Activated B cell treated with CpG ODN at 0.5 μM for 24 hours (primary cell): ENCODE data around the gene GIMAP7. TPM values are rescaled to one million over a fixed set of nuclear protein-coding genes. Genes with fewer than 3 reads are reported as not detected.

Source experiments
- ATAC-seq: fragments of 200-7000 bp; cut with Tn5 transposase; one replicate; pipeline ENCODE4 v1.10.0; 2021; ENCODE audit warnings: low read depth, mild to moderate bottlenecking, moderate library complexity
- CTCF ChIA-PET: fragments of 350-600 bp; sonication (Branson Sonifier 250); formaldehyde crosslinking; loops from one replicate; lab custom pipeline; 2021; ENCODE audit warnings: antibody characterized with exemption; lab: Charles Lee
- POLR2A ChIA-PET: fragments of 350-600 bp; sonication (Branson Sonifier 250); formaldehyde crosslinking; loops from one replicate; lab custom pipeline; 2021; ENCODE audit warnings: antibody characterized with exemption; lab: Charles Lee
- DNase-seq: peaks from one replicate; pipeline ENCODE4 v3.0.0; 2022
- H3K27ac Mint-ChIP-seq: one replicate; pipeline ENCODE4 v1.8.0; 2020; ENCODE audit warnings: mixed read lengths
- H3K27me3 Mint-ChIP-seq: one replicate; pipeline ENCODE4 v1.8.0; 2021; ENCODE audit warnings: mixed read lengths
- H3K36me3 Mint-ChIP-seq: one replicate; pipeline ENCODE4 v1.8.0; 2021; ENCODE audit warnings: low read depth, mixed read lengths
- H3K4me1 Mint-ChIP-seq: one replicate; pipeline ENCODE4 v1.8.0; 2021; ENCODE audit warnings: mixed read lengths
- H3K4me3 Mint-ChIP-seq: one replicate; pipeline ENCODE4 v1.8.0; 2020; ENCODE audit warnings: mild to moderate bottlenecking, mixed read lengths
- H3K9me3 Mint-ChIP-seq: one replicate; pipeline ENCODE4 v1.8.0; 2020; ENCODE audit warnings: mixed read lengths
- intact Hi-C: fragments of 100-400 bp; cut with micrococcal nuclease; formaldehyde crosslinking; loops from one replicate; pipeline ENCODE4 v1.15.1; 2024
- total RNA-seq: library from RNA; stranded (reverse); gene quantifications from 2 replicates; pipeline ENCODE4 v1.2.3, GENCODE V29; 2022
- TF ChIP-seq, protein P1 (sequence below): fragments of 200-600 bp; IDR thresholded peaks from one replicate; pipeline ENCODE4 v1.8.0; 2022; ENCODE audit warnings: antibody characterized with exemption, mild to moderate bottlenecking

Gene GIMAP7
- total RNA-seq, 1 donor from 2014 or later: not detected

GRCh38 chr7:150524018-150524417 lies 9.3 kb downstream of the GIMAP7 start:
- CTCF ChIA-PET: no interaction called here
- Mint-ChIP-seq H3K4me1 (no peaks in the 10 kb centered on the region), H3K9me3 (peaks cover 14% of the 10 kb centered on the region), H3K4me3 (no peak overlapping the region), H3K27me3 (peaks cover 2% of the 10 kb centered on the region), H3K27ac (no peak overlapping the region), H3K36me3 (no peaks in the 10 kb centered on the region)
- DNase-seq: no peak
- ATAC-seq: no peak
- intact Hi-C loops: no loop called here
- POLR2A ChIA-PET: no interaction called here
- TF ChIP-seq, protein P1, sequence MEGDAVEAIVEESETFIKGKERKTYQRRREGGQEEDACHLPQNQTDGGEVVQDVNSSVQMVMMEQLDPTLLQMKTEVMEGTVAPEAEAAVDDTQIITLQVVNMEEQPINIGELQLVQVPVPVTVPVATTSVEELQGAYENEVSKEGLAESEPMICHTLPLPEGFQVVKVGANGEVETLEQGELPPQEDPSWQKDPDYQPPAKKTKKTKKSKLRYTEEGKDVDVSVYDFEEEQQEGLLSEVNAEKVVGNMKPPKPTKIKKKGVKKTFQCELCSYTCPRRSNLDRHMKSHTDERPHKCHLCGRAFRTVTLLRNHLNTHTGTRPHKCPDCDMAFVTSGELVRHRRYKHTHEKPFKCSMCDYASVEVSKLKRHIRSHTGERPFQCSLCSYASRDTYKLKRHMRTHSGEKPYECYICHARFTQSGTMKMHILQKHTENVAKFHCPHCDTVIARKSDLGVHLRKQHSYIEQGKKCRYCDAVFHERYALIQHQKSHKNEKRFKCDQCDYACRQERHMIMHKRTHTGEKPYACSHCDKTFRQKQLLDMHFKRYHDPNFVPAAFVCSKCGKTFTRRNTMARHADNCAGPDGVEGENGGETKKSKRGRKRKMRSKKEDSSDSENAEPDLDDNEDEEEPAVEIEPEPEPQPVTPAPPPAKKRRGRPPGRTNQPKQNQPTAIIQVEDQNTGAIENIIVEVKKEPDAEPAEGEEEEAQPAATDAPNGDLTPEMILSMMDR: no peak

- Mint-ChIP-seq H3K27ac (no peak overlapping the region), H3K4me3 (no peak overlapping the region), H3K4me1 (no peaks in the 10 kb centered on the region), H3K27me3 (peaks cover 16% of the 10 kb centered on the region), H3K9me3 (peaks cover 32% of the 10 kb centered on the region), H3K36me3 (no peaks in the 10 kb centered on the region)
- DNase-seq: no peak
- TF ChIP-seq, protein P1: no peak
- no peak for ATAC-seq
- POLR2A ChIA-PET: no interaction called here
- CTCF ChIA-PET: no interaction called here
- intact Hi-C loops: no loop called here
Measured at GRCh38 chr7:150531704-150532103, 17.0 kb downstream of the GIMAP7 start.

GRCh38 chr7:150538259-150538658 lies 23.6 kb downstream of the GIMAP7 start:
- peaks cover 29% of the 10 kb centered on the region for H3K9me3 Mint-ChIP-seq
- ATAC-seq (no peak), DNase-seq (no peak)
- POLR2A ChIA-PET: no interaction called here
- CTCF ChIA-PET: no interaction called here
- no peaks in the 10 kb centered on the region for H3K4me1 Mint-ChIP-seq
- H3K4me3 Mint-ChIP-seq: no peak overlapping the region
- H3K36me3 Mint-ChIP-seq: peaks cover 2% of the 10 kb centered on the region
- no peak overlapping the region for H3K27ac Mint-ChIP-seq
- TF ChIP-seq, protein P1: no peak
- intact Hi-C loops: no loop called here
- peaks cover 2% of the 10 kb centered on the region for H3K27me3 Mint-ChIP-seq

DNA sequence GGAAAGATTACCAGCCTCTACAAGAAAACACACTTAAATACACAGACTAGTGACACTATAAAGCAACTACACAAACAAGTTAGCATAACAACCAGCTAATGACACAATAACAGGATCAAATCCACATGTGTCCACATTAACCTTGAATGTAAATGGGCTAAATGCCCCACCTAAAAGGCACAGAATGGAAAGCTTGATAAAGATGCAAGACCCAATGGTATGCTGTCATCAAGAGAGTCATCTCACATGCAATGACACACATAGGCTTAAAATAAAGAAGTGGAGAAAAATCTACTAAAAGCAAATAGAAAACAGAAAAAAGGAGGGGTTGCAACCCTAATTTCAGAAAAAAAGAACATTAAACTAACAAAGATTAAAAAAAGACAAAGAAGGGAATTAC lies 38.5 kb downstream of the GIMAP7 start:
- TF ChIP-seq, protein P1: no peak
- peaks cover 31% of the 10 kb centered on the region for H3K9me3 Mint-ChIP-seq
- H3K4me1 Mint-ChIP-seq: no peaks in the 10 kb centered on the region
- no peak overlapping the region for H3K27ac Mint-ChIP-seq
- no peak for ATAC-seq
- ChIA-PET CTCF (no interaction called here), POLR2A (no interaction called here)
- peaks cover 12% of the 10 kb centered on the region for H3K27me3 Mint-ChIP-seq
- no peak for DNase-seq
- no peaks in the 10 kb centered on the region for H3K36me3 Mint-ChIP-seq
- intact Hi-C loops: no loop called here
- no peak overlapping the region for H3K4me3 Mint-ChIP-seq

GRCh38 chr7:150556521-150557138 lies 42.0 kb downstream of the GIMAP7 start:
- TF ChIP-seq, protein P1: no peak
- ATAC-seq: no peak
- CTCF ChIA-PET: no interaction called here

More at GRCh38 chr7:150556521-150557138, 42.0 kb downstream of the GIMAP7 start:
- no peak overlapping the region for H3K4me3 Mint-ChIP-seq
- DNase-seq: no peak
- intact Hi-C loops: no loop called here
- peaks cover 12% of the 10 kb centered on the region for H3K27me3 Mint-ChIP-seq
- H3K27ac Mint-ChIP-seq: no peak overlapping the region
- POLR2A ChIA-PET: no interaction called here
- no peaks in the 10 kb centered on the region for H3K4me1 Mint-ChIP-seq
- H3K36me3 Mint-ChIP-seq: no peaks in the 10 kb centered on the region
- peaks cover 47% of the 10 kb centered on the region for H3K9me3 Mint-ChIP-seq
